Measurements from ENCODE around the gene SYT6. TPM values are rescaled to one million over a fixed set of nuclear protein-coding genes. Genes with fewer than 3 reads are reported as not detected.

The SYT6 gene
- total and polyA plus RNA-seq, 7 experiments from 2014 or later, result not detected

DNA sequence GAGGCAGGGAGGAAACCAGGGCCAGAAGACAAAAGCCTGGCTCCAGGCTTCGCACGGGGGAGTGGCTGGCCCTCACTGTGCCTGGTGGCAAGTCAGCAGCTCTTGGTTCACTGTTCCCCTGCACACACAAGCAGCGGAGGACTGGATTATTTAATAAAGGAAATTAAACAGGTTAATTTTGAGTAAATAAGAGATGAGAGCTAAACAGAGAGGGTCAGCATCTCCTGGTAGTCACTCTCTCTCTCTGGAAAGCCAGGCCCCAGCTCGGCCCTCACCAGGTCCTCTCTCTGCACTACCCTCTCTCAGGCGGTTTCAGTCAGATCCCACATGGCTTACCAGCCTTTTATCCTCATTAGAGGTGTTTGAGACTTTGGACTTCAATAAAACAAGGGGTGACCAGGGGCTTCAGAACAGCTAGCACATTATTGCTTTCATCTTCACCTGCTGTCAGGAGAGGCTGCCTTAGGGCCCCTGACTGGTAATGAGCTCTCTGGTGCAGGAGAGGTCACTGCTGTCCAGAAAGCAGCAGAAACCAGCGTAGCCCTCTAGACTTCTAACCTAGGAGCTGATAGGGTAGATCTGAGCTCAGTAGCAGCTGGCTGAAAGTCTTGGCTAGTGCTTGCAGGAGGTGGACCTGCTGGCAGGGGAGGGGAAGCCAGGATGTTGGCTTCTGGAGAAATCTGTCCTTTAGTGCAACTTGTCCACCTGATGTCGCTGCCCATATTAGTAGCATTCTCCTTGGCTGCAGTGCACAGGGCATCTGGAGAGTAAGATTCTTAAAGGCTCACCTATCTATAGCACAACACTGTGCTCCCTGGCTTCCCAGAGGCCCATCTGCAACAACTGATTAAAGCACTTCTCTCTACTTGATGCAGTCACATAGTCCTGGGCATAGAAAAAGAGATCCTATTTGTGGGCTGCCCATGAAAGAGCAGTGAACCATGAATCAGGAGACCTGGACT, 45.9 kb downstream of the SYT6 start:
- no peaks in the 10 kb centered on the region for H3K36me3 Mint-ChIP-seq
- DNase-seq, result no peak
- peaks cover 0 to 7% (median 5%) of the 10 kb centered on the region in 7 donors for H3K4me1 Mint-ChIP-seq
- H3K4me1 ChIP-seq (ENCODE audit: control insufficient read depth in 2 of 2, insufficient read depth in 2 of 2, low read length in 2 of 2), result no peaks in the 10 kb centered on the region
- H3K27me3 Mint-ChIP-seq, result peaks cover 0 to 8% (median 3%) of the 10 kb centered on the region in 5 donors
- H3K36me3 ChIP-seq (ENCODE audit: control insufficient read depth in 2 of 3, insufficient read depth in 3 of 3, low read length in 3 of 3), result no peaks in the 10 kb centered on the region
- H3K27me3 ChIP-seq (ENCODE audit: control insufficient read depth in 2 of 2, insufficient read depth in 2 of 2, low read length in 2 of 2), result no peaks in the 10 kb centered on the region
- H3K4me3 Mint-ChIP-seq, result no peak overlapping the region
- no peaks in the 10 kb centered on the region for H3K9me3 ChIP-seq (ENCODE audit: control insufficient read depth in 2 of 3, low read length in 3 of 3)
- H3K4me3 ChIP-seq (ENCODE audit: low read length), result no peak overlapping the region
- intact Hi-C loops (cut with micrococcal nuclease), result no loop called here
- ChIA-PET CTCF (no interaction called here), POLR2A (no interaction called here)
- H3K9me3 Mint-ChIP-seq, result peaks cover 0 to 1% (median 0%) of the 10 kb centered on the region in 11 donors
- ATAC-seq, result no peak
- H3K27ac ChIP-seq (ENCODE audit: low read depth, low read length), result no peak overlapping the region
- no peak overlapping the region for H3K27ac Mint-ChIP-seq

DNA sequence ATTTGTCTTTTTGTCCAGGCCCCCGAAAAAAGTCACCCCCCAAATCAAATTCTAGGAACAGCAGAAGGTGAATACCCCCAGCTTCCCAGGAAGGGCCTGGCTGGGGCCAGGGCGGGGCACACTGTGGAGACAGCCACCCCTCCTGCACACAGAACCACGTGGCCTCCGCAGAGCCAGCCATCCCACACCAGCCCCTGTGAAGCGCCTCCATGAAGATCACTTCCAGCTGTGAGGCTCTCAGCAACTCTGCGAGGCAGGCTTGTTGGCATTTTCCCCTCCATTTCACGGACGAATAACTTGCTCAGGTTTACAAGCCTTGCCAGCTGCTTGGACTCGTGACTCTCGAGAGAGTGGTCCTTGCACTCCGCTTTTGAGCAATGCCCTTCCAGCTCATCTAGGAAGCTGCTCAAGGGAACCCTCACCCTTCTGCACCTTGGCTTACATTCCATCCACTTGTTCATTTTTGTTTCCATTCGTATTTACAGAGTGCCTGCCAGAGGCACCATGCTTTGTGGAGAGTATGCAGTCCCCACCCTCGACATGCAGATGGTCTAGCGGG, 48.2 kb downstream of the SYT6 start:
- ATAC-seq (no peak), DNase-seq (no peak)
- H3K36me3 ChIP-seq (ENCODE audit: control insufficient read depth in 2 of 3, insufficient read depth in 3 of 3, low read length in 3 of 3), result no peaks in the 10 kb centered on the region
- H3K9me3 ChIP-seq (ENCODE audit: control insufficient read depth in 2 of 3, low read length in 3 of 3), result no peaks in the 10 kb centered on the region
- CTCF ChIA-PET, result no interaction called here
- intact Hi-C loops (cut with micrococcal nuclease), result no loop called here
- H3K36me3 Mint-ChIP-seq, result no peaks in the 10 kb centered on the region
- H3K9me3 Mint-ChIP-seq, result peaks cover 0 to 1% (median 0%) of the 10 kb centered on the region in 11 donors
- no peak overlapping the region for H3K27ac ChIP-seq (ENCODE audit: low read depth, low read length)
- peak overlapping the region in 1 of 9 donors; percentile 22 for H3K27ac Mint-ChIP-seq
- peaks cover 0 to 7% (median 0%) of the 10 kb centered on the region in 7 donors for H3K4me1 Mint-ChIP-seq
- POLR2A ChIA-PET, result no interaction called here
- no peak overlapping the region for H3K4me3 Mint-ChIP-seq
- H3K27me3 Mint-ChIP-seq, result peaks cover 0 to 8% (median 7%) of the 10 kb centered on the region in 5 donors
- H3K4me3 ChIP-seq (ENCODE audit: low read length), result no peak overlapping the region
- H3K27me3 ChIP-seq (ENCODE audit: control insufficient read depth in 2 of 2, insufficient read depth in 2 of 2, low read length in 2 of 2), result no peaks in the 10 kb centered on the region
- H3K4me1 ChIP-seq (ENCODE audit: control insufficient read depth in 2 of 2, insufficient read depth in 2 of 2, low read length in 2 of 2), result no peaks in the 10 kb centered on the region

DNA sequence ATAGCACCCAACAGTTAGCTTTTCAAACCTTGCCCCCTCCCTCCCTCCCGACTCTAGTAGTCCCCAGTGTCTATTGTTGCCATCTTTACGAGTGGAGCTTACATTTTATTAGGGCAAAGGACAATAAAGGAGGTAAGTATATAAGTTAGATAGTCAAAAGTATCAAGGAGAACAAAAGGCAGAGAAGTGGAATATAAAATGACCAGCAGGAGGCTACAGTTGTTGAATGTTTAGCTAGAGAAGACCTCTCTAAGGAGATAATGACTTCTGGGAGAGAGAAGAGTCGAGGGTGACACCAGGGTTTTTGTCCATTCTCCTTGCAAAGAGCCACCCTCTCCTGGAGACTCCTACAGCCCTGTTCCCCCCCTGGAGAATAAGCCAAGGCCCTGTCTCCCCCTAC, 48.7 kb downstream of the SYT6 start:
- Histone ChIP-seq H3K9me3 (ENCODE audit: control insufficient read depth in 2 of 3, low read length in 3 of 3) (no peaks in the 10 kb centered on the region), H3K27me3 (ENCODE audit: control insufficient read depth in 2 of 2, insufficient read depth in 2 of 2, low read length in 2 of 2) (no peaks in the 10 kb centered on the region), H3K4me1 (ENCODE audit: control insufficient read depth in 2 of 2, insufficient read depth in 2 of 2, low read length in 2 of 2) (no peaks in the 10 kb centered on the region), H3K36me3 (ENCODE audit: control insufficient read depth in 2 of 3, insufficient read depth in 3 of 3, low read length in 3 of 3) (no peaks in the 10 kb centered on the region), H3K27ac (ENCODE audit: low read depth, low read length) (no peak overlapping the region), H3K4me3 (ENCODE audit: low read length) (no peak overlapping the region)
- intact Hi-C loops (cut with micrococcal nuclease), result no loop called here
- CTCF ChIA-PET, result no interaction called here
- no peak for ATAC-seq
- H3K27ac Mint-ChIP-seq, result no peak overlapping the region
- H3K4me1 Mint-ChIP-seq, result peaks cover 0 to 7% (median 0%) of the 10 kb centered on the region in 7 donors
- no peaks in the 10 kb centered on the region for H3K36me3 Mint-ChIP-seq
- peaks cover 0 to 1% (median 0%) of the 10 kb centered on the region in 11 donors for H3K9me3 Mint-ChIP-seq
- POLR2A ChIA-PET, result no interaction called here
- H3K4me3 Mint-ChIP-seq, result no peak overlapping the region
- DNase-seq, result no peak
- H3K27me3 Mint-ChIP-seq, result peaks cover 0 to 8% (median 7%) of the 10 kb centered on the region in 5 donors

DNA sequence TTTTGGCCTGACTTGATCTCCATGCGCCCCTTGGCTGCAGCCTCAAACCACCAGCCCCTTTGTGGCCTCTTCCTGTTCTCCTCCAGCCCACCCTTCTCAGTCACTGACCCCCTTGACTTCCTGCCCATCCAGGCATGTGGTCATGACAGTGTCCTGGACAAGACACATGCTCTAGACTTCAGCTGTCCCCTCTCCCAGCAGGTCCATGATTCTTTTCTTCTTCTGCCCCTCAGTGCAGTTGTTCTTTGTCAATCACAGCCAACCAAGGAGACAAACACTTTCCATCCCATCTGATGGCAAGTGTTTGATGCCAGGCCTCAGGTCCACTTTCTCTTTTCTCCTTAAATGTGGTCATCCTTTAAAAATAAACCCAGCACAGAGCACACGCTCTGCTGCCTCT, 49.7 kb downstream of the SYT6 start:
- Mint-ChIP-seq H3K4me1 (peaks cover 0 to 7% (median 0%) of the 10 kb centered on the region in 7 donors), H3K4me3 (no peak overlapping the region), H3K27me3 (peaks cover 0 to 8% (median 7%) of the 10 kb centered on the region in 5 donors), H3K27ac (no peak overlapping the region), H3K9me3 (peaks cover 0 to 1% (median 0%) of the 10 kb centered on the region in 11 donors), H3K36me3 (no peaks in the 10 kb centered on the region)
- H3K9me3 ChIP-seq (ENCODE audit: control insufficient read depth in 2 of 3, low read length in 3 of 3), result no peaks in the 10 kb centered on the region
- H3K27ac ChIP-seq (ENCODE audit: low read depth, low read length), result no peak overlapping the region
- no peaks in the 10 kb centered on the region for H3K36me3 ChIP-seq (ENCODE audit: control insufficient read depth in 2 of 3, insufficient read depth in 3 of 3, low read length in 3 of 3)
- CTCF ChIA-PET, result no interaction called here
- H3K27me3 ChIP-seq (ENCODE audit: control insufficient read depth in 2 of 2, insufficient read depth in 2 of 2, low read length in 2 of 2), result no peaks in the 10 kb centered on the region
- no peaks in the 10 kb centered on the region for H3K4me1 ChIP-seq (ENCODE audit: control insufficient read depth in 2 of 2, insufficient read depth in 2 of 2, low read length in 2 of 2)
- DNase-seq (no peak), ATAC-seq (no peak)
- POLR2A ChIA-PET, result no interaction called here
- intact Hi-C loops (cut with micrococcal nuclease), result no loop called here
- no peak overlapping the region for H3K4me3 ChIP-seq (ENCODE audit: low read length)

DNA sequence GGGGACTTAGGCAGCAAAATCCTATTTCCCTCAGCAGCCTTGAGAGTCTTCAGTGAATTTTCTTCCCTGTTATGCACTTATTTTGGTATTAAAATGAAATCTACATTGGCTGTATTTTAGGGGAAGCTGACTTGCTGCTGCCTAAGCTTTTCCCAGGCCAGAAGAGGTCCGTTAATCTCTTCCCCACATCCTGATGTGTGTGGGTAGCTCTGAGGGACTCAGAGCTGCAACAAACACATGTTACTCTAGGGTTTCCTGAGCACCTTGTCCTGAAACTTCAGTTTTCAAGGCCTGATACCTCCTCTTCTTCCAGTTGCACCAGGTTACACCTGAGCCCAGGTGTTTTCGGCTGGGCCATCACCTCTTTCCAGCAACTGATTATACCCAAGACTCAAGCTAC, 51.5 kb downstream of the SYT6 start:
- H3K4me3 Mint-ChIP-seq, result no peak overlapping the region
- CTCF ChIA-PET, result no interaction called here
- H3K4me1 Mint-ChIP-seq, result peaks cover 0 to 7% (median 0%) of the 10 kb centered on the region in 7 donors

DNA sequence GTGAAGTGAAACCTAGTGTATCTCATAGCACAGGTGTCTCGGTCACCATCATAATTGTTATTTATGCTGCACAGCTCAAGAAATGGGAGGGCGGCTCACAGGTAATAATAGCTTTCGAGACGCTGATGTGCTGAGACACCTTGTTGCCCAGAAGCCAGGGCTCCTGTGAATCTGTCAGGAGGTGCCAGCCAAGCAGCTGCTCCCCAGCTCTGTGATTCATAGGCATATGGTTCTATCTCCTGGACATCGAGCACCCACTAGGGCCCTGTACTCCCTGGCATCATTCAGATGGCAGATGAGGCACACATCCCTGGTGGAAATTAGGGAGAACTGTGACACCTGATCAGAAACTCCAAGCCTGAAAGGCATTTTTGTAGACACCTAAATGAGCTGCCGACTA, 53.5 kb downstream of the SYT6 start:
- H3K4me3 ChIP-seq (ENCODE audit: low read length), result no peak overlapping the region
- DNase-seq (no peak), ATAC-seq (no peak)
- CTCF ChIA-PET, result no interaction called here
- H3K27ac ChIP-seq (ENCODE audit: low read depth, low read length), result no peak overlapping the region
- peaks cover 0 to 8% (median 4%) of the 10 kb centered on the region in 5 donors for H3K27me3 Mint-ChIP-seq
- no peak overlapping the region for H3K27ac Mint-ChIP-seq
- H3K36me3 Mint-ChIP-seq, result no peaks in the 10 kb centered on the region
- no peak overlapping the region for H3K4me3 Mint-ChIP-seq
- intact Hi-C loops (cut with micrococcal nuclease), result no loop called here
- H3K9me3 ChIP-seq (ENCODE audit: control insufficient read depth in 2 of 3, low read length in 3 of 3), result no peaks in the 10 kb centered on the region
- H3K9me3 Mint-ChIP-seq, result peaks cover 0 to 1% (median 0%) of the 10 kb centered on the region in 11 donors
- H3K4me1 Mint-ChIP-seq, result peaks cover 0 to 7% (median 0%) of the 10 kb centered on the region in 7 donors
- H3K27me3 ChIP-seq (ENCODE audit: control insufficient read depth in 2 of 2, insufficient read depth in 2 of 2, low read length in 2 of 2), result no peaks in the 10 kb centered on the region
- no peaks in the 10 kb centered on the region for H3K36me3 ChIP-seq (ENCODE audit: control insufficient read depth in 2 of 3, insufficient read depth in 3 of 3, low read length in 3 of 3)
- no peaks in the 10 kb centered on the region for H3K4me1 ChIP-seq (ENCODE audit: control insufficient read depth in 2 of 2, insufficient read depth in 2 of 2, low read length in 2 of 2)
- POLR2A ChIA-PET, result no interaction called here

More for the DNA sequence above, 51.5 kb downstream of the SYT6 start:
- no peaks in the 10 kb centered on the region for H3K27me3 ChIP-seq (ENCODE audit: control insufficient read depth in 2 of 2, insufficient read depth in 2 of 2, low read length in 2 of 2)
- no peak for ATAC-seq
- no peaks in the 10 kb centered on the region for H3K9me3 ChIP-seq (ENCODE audit: control insufficient read depth in 2 of 3, low read length in 3 of 3)
- no peak overlapping the region for H3K4me3 ChIP-seq (ENCODE audit: low read length)
- Mint-ChIP-seq H3K27me3 (peaks cover 0 to 8% (median 7%) of the 10 kb centered on the region in 5 donors), H3K36me3 (no peaks in the 10 kb centered on the region), H3K9me3 (peaks cover 0 to 1% (median 0%) of the 10 kb centered on the region in 11 donors), H3K27ac (no peak overlapping the region)
- H3K27ac ChIP-seq (ENCODE audit: low read depth, low read length), result no peak overlapping the region
- POLR2A ChIA-PET, result no interaction called here
- DNase-seq, result no peak
- intact Hi-C loops (cut with micrococcal nuclease), result no loop called here
- H3K36me3 ChIP-seq (ENCODE audit: control insufficient read depth in 2 of 3, insufficient read depth in 3 of 3, low read length in 3 of 3), result no peaks in the 10 kb centered on the region
- no peaks in the 10 kb centered on the region for H3K4me1 ChIP-seq (ENCODE audit: control insufficient read depth in 2 of 2, insufficient read depth in 2 of 2, low read length in 2 of 2)

All from naive thymus-derived CD4-positive, alpha-beta T cell (primary cell).